HG03439 (cell line): Measurements from ENCODE around the gene TBR1.

Source experiments
- ATAC-seq: cut with Tn5 transposase; IDR thresholded peaks from one replicate; pipeline ENCODE4 v1.9.1; 2021; ENCODE audit warnings: mild to moderate bottlenecking, moderate library complexity; ENCODE audit not compliant: unreplicated experiment

The TBR1 gene

DNA sequence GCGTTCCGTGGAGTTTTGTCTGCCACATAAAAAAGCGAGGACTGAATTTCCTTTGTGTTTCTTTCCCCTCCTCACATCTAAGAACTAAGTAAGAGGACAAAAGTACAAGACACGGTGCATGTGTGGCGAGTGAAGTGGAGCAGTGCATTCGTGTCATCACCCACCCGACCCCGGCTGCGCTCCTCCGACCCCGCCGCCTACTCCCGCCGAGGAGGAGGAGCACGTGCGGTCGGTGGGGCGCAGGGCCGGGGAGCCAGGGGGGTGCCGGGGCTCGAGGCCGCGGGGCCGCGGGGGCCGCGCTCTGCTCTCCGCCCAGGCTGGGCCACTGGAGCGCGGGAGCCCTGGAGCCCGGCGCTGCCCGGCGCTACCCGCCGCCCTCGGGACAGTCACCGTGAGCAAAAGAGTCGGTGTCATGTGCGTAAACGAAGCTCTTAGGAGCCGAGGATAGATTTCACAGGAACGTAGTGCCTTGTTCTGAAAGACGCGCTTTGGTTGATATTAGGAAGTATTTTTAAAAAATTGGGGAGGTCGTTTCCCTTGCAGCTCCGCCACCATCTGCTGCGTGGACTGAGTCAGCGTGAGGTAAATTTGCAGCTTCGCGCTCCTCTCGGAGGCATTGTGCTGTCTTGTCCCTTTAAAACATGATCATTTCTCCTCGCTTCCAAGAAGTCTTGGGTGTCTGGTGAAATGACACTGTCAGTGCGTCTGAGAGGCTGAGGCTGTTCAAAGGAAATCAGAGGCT lies 11.0 kb downstream of the TBR1 start:
- no peak for ATAC-seq

DNA sequence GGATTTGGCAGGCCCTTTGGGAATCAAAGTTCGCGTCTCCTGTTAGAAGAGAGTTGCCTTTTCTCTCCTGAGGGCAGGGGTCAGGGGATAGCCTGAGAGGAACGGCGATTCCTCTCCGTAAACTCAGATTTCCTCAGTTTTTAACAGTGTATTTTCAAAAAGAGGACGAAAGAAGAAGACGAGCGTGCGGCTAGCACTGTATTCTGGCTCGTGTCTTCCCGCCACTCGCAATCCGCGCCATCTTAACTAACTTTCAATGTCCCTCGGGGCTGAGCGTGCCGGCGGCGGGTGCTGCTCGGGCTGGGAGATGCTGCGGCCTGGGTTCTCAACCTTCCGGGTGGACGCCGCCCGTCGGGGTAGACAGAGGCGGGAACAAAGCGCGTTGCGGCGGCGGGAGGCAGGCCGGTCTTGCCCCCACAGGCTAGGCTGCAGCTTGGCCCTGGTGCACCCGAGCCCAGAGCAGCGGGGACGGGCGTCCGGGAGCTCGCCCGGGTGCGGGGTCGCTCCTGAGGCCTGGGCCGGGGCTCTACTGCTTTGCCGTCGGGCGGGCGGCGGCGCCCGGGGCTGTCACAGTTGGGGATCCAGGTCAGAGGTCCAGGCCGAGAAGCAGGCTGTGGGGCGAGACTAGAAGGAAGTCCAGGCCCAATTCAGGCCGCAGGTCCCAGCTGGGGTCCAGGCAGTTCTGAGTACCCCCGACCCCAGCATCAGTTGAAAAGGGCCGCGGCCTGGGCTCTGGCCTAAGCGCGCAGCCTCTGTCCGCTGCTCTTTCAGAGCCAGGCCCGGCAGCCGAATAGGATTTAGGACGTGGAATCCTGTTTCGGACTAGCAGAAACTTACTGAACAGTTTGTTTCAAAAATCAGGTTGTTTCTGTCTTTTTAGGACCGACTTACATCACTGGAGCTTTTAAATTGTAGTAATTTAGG lies 11.8 kb downstream of the TBR1 start:
- ATAC-seq = no peak

DNA sequence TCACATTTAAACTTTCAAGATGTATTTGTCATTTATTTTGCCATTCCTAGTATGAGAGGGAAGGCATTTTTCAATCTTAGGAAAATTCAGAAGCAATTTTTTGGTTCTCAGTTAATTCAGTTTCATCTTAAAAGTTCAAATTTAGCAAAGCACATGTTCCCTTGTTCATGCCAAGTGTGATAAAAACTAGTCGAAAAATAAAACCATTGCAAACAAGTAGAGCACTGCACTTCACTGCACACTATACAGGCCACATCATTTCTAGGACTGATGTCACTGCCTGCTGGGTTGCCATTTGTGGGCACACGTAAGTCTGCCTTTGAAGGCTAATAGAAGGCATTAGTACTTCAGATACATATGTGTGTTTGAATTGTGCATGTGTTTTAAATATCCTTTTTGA lies 14.3 kb downstream of the TBR1 start:
- no peak for ATAC-seq

DNA sequence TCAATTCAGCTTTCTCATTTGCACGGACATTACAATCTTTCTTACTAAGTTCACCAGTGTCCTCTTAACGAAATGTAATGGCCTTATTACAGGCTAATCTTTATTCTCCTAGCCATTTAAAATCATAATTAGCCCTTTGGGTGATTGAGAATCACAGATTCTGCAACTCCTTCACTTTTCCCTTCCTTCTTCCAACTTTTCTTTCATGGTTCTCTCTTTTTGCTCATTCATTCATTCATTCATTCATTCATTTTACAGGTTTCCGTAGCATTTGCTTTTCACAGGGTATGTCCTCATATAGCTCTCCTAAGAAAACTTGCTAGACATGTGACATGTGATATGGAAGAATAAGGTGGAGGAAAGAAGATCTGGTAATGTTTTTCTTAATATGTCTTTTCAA lies 16.0 kb downstream of the TBR1 start:
- ATAC-seq = no peak

DNA sequence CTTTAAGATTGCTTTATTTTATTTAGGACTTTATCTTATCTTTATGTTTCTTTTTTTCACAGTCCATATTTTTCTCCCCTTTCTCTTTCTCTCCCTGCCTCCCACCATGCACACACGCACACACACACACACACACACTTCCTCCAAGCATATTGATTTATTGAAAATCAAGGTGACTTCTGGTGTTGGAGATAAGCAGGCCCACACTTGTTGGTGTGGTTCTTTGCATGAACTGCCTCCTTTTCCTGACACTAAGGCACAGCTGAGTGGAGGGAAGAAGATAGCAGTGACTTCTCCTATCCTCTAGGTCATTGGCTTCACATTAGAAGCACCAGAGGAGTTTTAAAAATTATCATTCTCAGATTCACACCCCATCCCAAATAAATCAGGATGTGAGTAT lies 18.0 kb downstream of the TBR1 start:
- no peak for ATAC-seq

DNA sequence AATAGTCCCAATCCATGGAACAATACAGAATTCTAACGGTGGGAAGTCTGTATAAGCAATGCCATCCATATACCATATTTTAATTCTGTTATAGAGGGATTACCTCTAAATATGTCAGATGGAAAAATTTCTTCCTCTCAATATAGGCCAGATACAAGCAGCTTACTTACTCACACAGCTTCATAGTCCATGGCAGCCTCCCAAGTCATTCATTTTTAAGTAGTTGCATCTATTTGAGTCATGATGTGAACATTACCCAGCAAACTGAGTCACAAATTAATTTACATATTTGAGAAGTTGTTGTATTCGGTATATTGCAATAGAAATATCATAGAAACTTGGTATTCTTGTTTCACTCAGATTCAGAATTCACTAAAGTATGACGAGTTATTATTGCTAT lies 20.3 kb downstream of the TBR1 start:
- no peak for ATAC-seq

DNA sequence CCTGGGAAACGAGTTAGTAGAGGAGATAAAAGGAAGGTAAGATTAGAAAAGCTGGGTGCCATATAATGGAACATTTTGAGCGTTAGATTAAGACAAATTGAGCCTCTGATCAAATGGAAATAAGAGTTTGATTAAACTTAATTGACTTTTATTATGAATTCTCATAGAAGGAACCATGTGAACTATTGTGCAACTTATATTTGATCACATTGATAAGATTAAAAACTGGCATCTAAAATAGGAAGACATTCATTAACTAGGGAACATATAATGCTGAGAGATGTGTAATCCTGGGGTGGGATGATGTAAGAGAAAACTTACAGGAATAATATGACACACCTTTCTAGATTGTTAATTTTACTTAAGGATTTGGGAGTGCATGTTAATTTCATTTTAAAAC lies 22.5 kb downstream of the TBR1 start:
- ATAC-seq = no peak

DNA sequence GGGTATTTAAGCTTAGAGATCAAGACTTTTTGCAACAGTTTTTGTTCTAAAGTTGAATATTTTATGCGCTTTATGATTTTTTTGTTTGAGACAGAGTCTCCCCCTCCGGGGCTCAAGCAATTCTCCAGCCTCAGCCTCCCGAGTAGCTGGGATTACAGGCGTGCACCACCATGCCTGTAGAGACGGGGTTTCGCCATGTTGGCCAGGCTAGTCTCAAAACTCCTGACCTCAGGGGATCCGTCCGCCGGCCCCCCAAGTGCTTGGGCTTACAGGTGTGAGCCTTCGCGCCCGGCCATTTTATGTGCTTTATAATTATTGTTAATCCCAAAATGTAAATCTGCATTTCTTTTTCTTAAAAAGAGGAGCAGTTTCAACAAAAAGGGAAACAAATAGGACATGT lies 29.0 kb downstream of the TBR1 start:
- no peak for ATAC-seq

DNA sequence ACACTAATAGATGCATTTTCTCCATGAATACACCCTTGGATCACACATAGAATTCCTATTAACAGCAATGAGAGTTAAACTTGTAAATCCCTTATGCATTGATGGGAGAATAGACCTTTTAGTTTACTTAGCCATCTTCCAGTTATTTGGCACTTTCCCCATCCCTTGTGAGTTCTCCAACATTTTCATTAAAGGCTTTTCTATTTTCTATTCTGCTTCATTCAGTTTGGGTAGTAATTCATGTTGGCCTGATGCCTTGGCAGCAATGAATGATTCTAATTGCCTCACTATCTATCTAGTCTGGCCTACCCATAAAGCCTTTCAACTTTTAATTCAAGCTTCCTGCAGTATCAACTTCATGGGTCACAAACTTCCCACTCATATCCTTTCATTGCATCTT lies 32.3 kb downstream of the TBR1 start:
- ATAC-seq = no peak

DNA sequence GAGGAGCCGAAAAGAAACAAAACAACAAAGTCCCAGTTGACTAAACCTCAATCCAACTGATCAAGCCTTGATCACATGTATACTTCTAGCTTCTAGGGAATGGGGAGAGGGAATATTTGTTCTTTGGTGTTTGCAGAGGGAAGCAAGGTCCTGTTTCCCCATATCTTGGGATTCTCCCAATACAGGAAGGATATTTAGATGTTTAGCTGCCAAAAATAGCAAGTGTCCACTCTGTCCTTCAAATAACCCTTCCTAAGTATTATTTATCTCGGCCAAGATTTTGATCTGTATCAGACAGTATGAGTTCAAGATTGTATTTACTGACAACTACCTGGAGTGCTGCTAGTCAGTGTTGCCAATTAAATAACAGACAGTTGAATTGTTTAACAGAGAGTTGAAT lies 55.5 kb downstream of the TBR1 start:
- no peak for ATAC-seq

DNA sequence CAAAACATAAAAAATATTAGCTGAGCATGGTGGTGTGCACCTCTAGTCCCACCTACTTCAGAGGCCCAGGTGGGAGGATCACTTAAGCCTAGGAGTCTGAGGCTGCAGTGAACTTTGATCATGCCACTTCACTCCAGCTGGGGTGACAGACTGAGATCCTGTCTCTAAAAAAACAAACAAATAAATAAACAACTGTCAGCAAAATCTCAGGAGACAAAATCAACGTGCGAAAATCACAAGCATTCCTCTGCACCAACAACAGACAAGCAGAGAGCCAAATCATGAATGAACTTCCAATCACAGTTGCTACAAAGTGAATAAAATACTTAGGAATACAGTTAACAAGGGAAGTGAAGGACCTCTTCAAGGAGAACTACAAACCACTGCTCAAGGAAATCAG lies 58.8 kb downstream of the TBR1 start:
- ATAC-seq = no peak
